Endothelial cell of umbilical vein (primary cell): Measurements from ENCODE around the gene HOXA1. TPM values are rescaled to one million over a fixed set of nuclear protein-coding genes. Genes with fewer than 3 reads are reported as not detected.

ENCODE experiments used
- BruUV-seq: library from RNA; stranded (reverse); fragments of 400-500 nt; replicated peaks from 2 replicates; lab custom pipeline; 2021; lab: Mats Ljungman, UMichigan
- CTCF ChIA-PET: fragments of 300-600, 350-600 bp; sonication (Branson Sonifier 250); formaldehyde crosslinking; loops from one replicate; lab custom pipeline; 2021; ENCODE audit warnings: antibody characterized with exemption, inconsistent platforms; lab: Charles Lee
- POLR2A ChIA-PET: fragments of 300-600, 350-600 bp; sonication (Branson Sonifier 250); formaldehyde crosslinking; loops from one replicate; lab custom pipeline; 2021; ENCODE audit warnings: antibody characterized with exemption, inconsistent platforms; lab: Charles Lee
- DNase-seq: peaks from one replicate; pipeline ENCODE4 v3.0.0-alpha.2; 2011; ENCODE audit warnings: low read depth, low spot score
- FAIRE-seq: peaks from 2 replicates; lab custom pipeline; 2011; peaks lifted over from hg19 to GRCh38; lab: Jason Lieb, UNC
- H2AFZ ChIP-seq: 2 replicates; pipeline ENCODE4 v1.6.0; 2012; ENCODE audit warnings: low read depth, low read length, control low read depth, inconsistent platforms
- H3K27ac ChIP-seq: 2 replicates; pipeline ENCODE4 v1.5.1; 2011; ENCODE audit warnings: low read depth, mild to moderate bottlenecking, control low read depth, low read length, moderate library complexity; ENCODE audit not compliant: insufficient read depth
- H3K27me3 ChIP-seq, 2 experiments: 2 replicates each; pipeline versions ENCODE4 v1.6.0 to v1.6.1; 2011; ENCODE audit warnings: low read length in 2 of 2, mixed read lengths in 1 of 2; ENCODE audit not compliant: control insufficient read depth in 2 of 2, insufficient read depth in 2 of 2
- H3K36me3 ChIP-seq, 2 experiments: 2 replicates in 1 of 2; 3 replicates in 1 of 2; pipeline ENCODE4 v1.5.1; 2011; ENCODE audit warnings: low read length in 2 of 2, mild to moderate bottlenecking in 1 of 2, moderate library complexity in 1 of 2; ENCODE audit not compliant: control insufficient read depth in 2 of 2, insufficient read depth in 2 of 2; ENCODE audit errors: extremely low read depth in 1 of 2
- H3K4me1 ChIP-seq: 3 replicates; pipeline ENCODE4 v1.5.1; 2011; ENCODE audit warnings: mild to moderate bottlenecking, low read length; ENCODE audit not compliant: control insufficient read depth, insufficient read depth; ENCODE audit errors: extremely low read depth
- H3K4me2 ChIP-seq: 2 replicates; pipeline ENCODE4 v1.6.1; 2011; ENCODE audit warnings: low read length, control low read depth, mixed read lengths; ENCODE audit not compliant: insufficient read depth
- H3K4me3 ChIP-seq, 3 experiments: fragments of 200-600 bp in 1 of 3; sonication (generic), shearing (Covaris generic) in 1 of 3; replicated peaks in 1 of 3; 2 replicates each; pipeline ENCODE4 v1.5.1; 2011 to 2016; ENCODE audit warnings: control low read depth in 3 of 3, low read length in 3 of 3, mild to moderate bottlenecking in 2 of 3, inconsistent platforms in 1 of 3, low read depth in 1 of 3, moderate library complexity in 1 of 3; ENCODE audit not compliant: insufficient read depth in 1 of 3
- H3K79me2 ChIP-seq: 2 replicates; pipeline ENCODE4 v1.6.0; 2012; ENCODE audit warnings: low read length, inconsistent platforms; ENCODE audit not compliant: control insufficient read depth, insufficient read depth
- H3K9ac ChIP-seq: replicated peaks from 2 replicates; pipeline ENCODE3; 2011; ENCODE audit warnings: low read length, control low read depth; ENCODE audit not compliant: insufficient read depth; ENCODE audit errors: extremely low read depth
- H3K9me1 ChIP-seq: replicated peaks from 3 replicates; pipeline ENCODE4 v1.6.0; 2011; ENCODE audit warnings: mild to moderate bottlenecking, low read length; ENCODE audit not compliant: control insufficient read depth, insufficient read depth; ENCODE audit errors: extremely low read depth
- H3K9me3 ChIP-seq: replicated peaks from 2 replicates; pipeline ENCODE4 v1.5.1; 2012; ENCODE audit warnings: low read length, inconsistent platforms; ENCODE audit not compliant: control insufficient read depth, insufficient read depth
- H4K20me1 ChIP-seq: replicated peaks from 2 replicates; pipeline ENCODE3; 2011; ENCODE audit warnings: mild to moderate bottlenecking, low read length; ENCODE audit not compliant: control insufficient read depth, insufficient read depth; ENCODE audit errors: extremely low read depth
- FOS ChIP-seq: IDR thresholded peaks from 2 replicates; pipeline ENCODE4 v1.6.1; 2011; ENCODE audit warnings: mild to moderate bottlenecking, low read length, moderate library complexity, borderline replicate concordance; ENCODE audit not compliant: insufficient read depth
- POLR2A ChIP-seq: IDR thresholded peaks from 2 replicates; pipeline ENCODE4 v1.6.1; 2012; ENCODE audit warnings: low read depth, mild to moderate bottlenecking, control low read depth, low read length
- POLR2AphosphoS5 ChIP-seq: IDR thresholded peaks from 2 replicates; pipeline ENCODE4 v1.6.1; 2012; ENCODE audit warnings: low read depth, mild to moderate bottlenecking, control low read depth, low read length, moderate library complexity; ENCODE audit not compliant: insufficient read depth
- dilution Hi-C: fragments of 300-500 bp; cut with MboI; formaldehyde crosslinking; loops from one replicate; pipeline ENCODE4 v1.15.0; 2019; ENCODE audit warnings: low sequenced_read_pairs; ENCODE audit not compliant: extremely low pct_ligation_motif_present
- intact Hi-C: fragments of 100-400 bp; cut with micrococcal nuclease; formaldehyde crosslinking; loops from one replicate; pipeline ENCODE4 v1.10.0; 2022
- polyA plus RNA-seq, 4 experiments: library from polyadenylated mRNA; depleted of rRNA in 3 of 4; stranded (reverse) in 3 of 4; unstranded in 1 of 4; fragments of >200 nt; gene quantifications; 2 replicates each; pipeline versions ENCODE4 v1.2.1 to v1.2.3, GENCODE V29; 2011 to 2012; ENCODE audit warnings: missing spikeins in 1 of 4
- total RNA-seq: library from RNA; stranded (reverse); gene quantifications from 2 replicates; pipeline ENCODE4 v1.2.3, GENCODE V29; 2021
- TF ChIP-seq, protein P1 (sequence below), 2 donors: IDR thresholded peaks; 1 replicate in 1 of 2; 2 replicates in 1 of 2; pipeline ENCODE4 v1.5.1; 2011; ENCODE audit warnings: low read length in 2 of 2, mild to moderate bottlenecking in 2 of 2, moderate library complexity in 2 of 2, control low read depth in 1 of 2, inconsistent platforms in 1 of 2, low read depth in 1 of 2; ENCODE audit not compliant: insufficient read depth in 1 of 2; ENCODE audit errors: extremely low read depth in 1 of 2

Gene HOXA1
- total and polyA plus RNA-seq, 2 donors (not counting 3 experiments of a cell fraction or from before 2014, with no cell fraction given): 1.2 to 2.4 TPM

DNA sequence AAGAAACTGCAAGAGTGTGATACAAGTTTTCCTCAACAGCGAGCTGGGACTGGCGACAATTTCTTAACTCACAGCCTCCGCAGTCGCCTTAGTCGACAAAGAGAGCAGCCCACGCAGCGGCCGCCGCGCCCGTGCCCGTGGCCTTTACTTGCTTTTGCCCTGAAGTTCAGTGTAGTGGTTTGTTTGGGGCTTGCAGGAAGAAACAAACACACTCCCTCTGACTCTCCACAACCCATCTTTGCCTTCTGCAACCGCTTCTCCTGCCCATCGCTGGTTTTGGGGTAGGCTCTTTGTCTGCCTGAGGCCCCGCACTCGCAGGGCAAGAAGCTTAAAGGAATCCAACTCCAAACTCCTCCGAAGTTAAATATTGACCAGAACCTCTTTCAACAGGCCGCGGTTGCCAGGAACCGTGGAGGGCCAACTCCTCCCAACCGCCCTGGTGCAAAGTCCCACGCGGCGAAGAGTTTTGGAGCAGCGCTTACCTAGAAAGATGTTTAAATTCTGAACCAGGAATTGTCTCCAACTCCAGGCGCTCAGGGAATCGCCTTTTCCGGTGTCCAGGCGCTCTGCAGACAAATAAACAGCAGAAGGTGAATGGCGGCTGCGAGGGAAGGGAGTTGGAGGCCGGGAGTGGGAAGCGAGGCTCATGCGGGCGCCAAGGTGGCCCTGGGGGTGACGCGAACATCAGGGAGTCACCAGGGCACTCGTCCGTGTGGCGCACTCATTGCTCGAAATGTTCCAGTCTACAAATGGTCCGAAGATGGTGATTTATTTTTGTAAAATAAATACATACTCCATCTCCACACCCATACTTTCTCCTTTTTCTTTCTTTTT is 26.5 kb upstream of the HOXA1 start:
- FAIRE-seq (peak; percentile 78), DNase-seq (no peak)
- Histone ChIP-seq H3K4me2 (peak overlapping the region; percentile 92), H2AFZ (peak overlapping the region; percentile 3), H3K27me3 (no peaks in the 10 kb centered on the region), H3K9ac (peak overlapping the region; percentile 81), H3K79me2 (peaks cover 68% of the 10 kb centered on the region), H4K20me1 (no peaks in the 10 kb centered on the region), H3K36me3 (no peaks in the 10 kb centered on the region), H3K27ac (peak overlapping the region; percentile 96), H3K9me3 (no peaks in the 10 kb centered on the region), H3K4me1 (peaks cover 88% of the 10 kb centered on the region), H3K4me3 (peak overlapping the region; percentile 9 to 68 (median 15)), H3K9me1 (no peaks in the 10 kb centered on the region)
- POLR2A ChIA-PET: interaction anchor here (1.2 kb wide), 1 partner anchor 23 kb away, joined by 4 read pairs; no protein-coding TSS in a partner anchor
- CTCF ChIA-PET: interaction anchor here (0.7 to 9.1 kb wide), 5 partner anchors 16 to 40 kb away, joined by 3 to 70 read pairs (median 3); no protein-coding TSS in a partner anchor
- TF ChIP-seq FOS (no peak), POLR2A (peak; percentile 24), POLR2AphosphoS5 (no peak)
- TF ChIP-seq, protein P1, sequence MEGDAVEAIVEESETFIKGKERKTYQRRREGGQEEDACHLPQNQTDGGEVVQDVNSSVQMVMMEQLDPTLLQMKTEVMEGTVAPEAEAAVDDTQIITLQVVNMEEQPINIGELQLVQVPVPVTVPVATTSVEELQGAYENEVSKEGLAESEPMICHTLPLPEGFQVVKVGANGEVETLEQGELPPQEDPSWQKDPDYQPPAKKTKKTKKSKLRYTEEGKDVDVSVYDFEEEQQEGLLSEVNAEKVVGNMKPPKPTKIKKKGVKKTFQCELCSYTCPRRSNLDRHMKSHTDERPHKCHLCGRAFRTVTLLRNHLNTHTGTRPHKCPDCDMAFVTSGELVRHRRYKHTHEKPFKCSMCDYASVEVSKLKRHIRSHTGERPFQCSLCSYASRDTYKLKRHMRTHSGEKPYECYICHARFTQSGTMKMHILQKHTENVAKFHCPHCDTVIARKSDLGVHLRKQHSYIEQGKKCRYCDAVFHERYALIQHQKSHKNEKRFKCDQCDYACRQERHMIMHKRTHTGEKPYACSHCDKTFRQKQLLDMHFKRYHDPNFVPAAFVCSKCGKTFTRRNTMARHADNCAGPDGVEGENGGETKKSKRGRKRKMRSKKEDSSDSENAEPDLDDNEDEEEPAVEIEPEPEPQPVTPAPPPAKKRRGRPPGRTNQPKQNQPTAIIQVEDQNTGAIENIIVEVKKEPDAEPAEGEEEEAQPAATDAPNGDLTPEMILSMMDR (IDR thresholded peaks at IDR 0.05; ENCODE audit: extremely low read depth in 1 of 2, insufficient read depth in 1 of 2, low read depth in 1 of 2, low read length in 2 of 2): no peak
- dilution Hi-C loops (no loop called here), intact Hi-C loops (no loop called here)
- no TSS peak for BruUV-seq
